Mesothelial cell of epicardium (in vitro differentiated cells): ENCODE measurements around the gene HACD2. TPM values are rescaled to one million over a fixed set of nuclear protein-coding genes. Genes with fewer than 3 reads are reported as not detected.

Experiments used
- DNase-seq, 2 experiments: peaks; one replicate each; pipeline ENCODE4 v3.0.0; 2021; ENCODE audit warnings: low spot score in 2 of 2; ENCODE audit not compliant: unreplicated experiment in 2 of 2
- H3K27ac Mint-ChIP-seq: 2 replicates; pipeline ENCODE4 v1.8.0; 2021; ENCODE audit warnings: mixed read lengths
- H3K27me3 Mint-ChIP-seq: 2 replicates; pipeline ENCODE4 v1.8.0; 2021; ENCODE audit warnings: low read depth, mixed read lengths
- H3K36me3 Mint-ChIP-seq: 2 replicates; pipeline ENCODE4 v1.8.0; 2021; ENCODE audit warnings: mixed read lengths
- H3K4me1 Mint-ChIP-seq: 2 replicates; pipeline ENCODE4 v1.8.0; 2021; ENCODE audit warnings: mixed read lengths
- H3K4me3 Mint-ChIP-seq: 2 replicates; pipeline ENCODE4 v1.8.0; 2021; ENCODE audit warnings: mild to moderate bottlenecking, moderate library complexity, mixed read lengths
- H3K9me3 Mint-ChIP-seq: 2 replicates; pipeline ENCODE4 v1.8.0; 2021; ENCODE audit warnings: mixed read lengths
- CTCF ChIP-seq: fragments of 200-600 bp; sonication (generic); IDR thresholded peaks from one replicate; pipeline ENCODE4 v1.5.0; 2021; ENCODE audit warnings: antibody characterized with exemption; ENCODE audit not compliant: unreplicated experiment
- total RNA-seq: library from RNA; stranded (reverse); gene quantifications from 3 replicates; pipeline ENCODE4 v1.2.1, GENCODE V29; 2021

Gene HACD2
- total RNA-seq, 1 donor from 2014 or later = 22.9 TPM

- H3K9me3 Mint-ChIP-seq = no peaks in the 10 kb centered on the region
- H3K4me1 Mint-ChIP-seq = peaks cover 1% of the 10 kb centered on the region
- H3K27ac Mint-ChIP-seq = no peak overlapping the region
- H3K27me3 Mint-ChIP-seq = peaks cover 73% of the 10 kb centered on the region
- TF ChIP-seq CTCF = no peak
- DNase-seq = no peak
- no peaks in the 10 kb centered on the region for H3K36me3 Mint-ChIP-seq
- H3K4me3 Mint-ChIP-seq = peak overlapping the region; percentile 31
Observed at GRCh38 chr3:123444744-123445143, 140.1 kb downstream of the HACD2 start.

GRCh38 chr3:123444023-123444422 is 140.8 kb downstream of the HACD2 start:
- H3K27me3 Mint-ChIP-seq = peaks cover 76% of the 10 kb centered on the region
- H3K4me1 Mint-ChIP-seq = peaks cover 1% of the 10 kb centered on the region
- no peak for TF ChIP-seq CTCF
- no peaks in the 10 kb centered on the region for H3K9me3 Mint-ChIP-seq
- H3K36me3 Mint-ChIP-seq = no peaks in the 10 kb centered on the region
- no peak for DNase-seq
- H3K27ac Mint-ChIP-seq = no peak overlapping the region
- no peak overlapping the region for H3K4me3 Mint-ChIP-seq

GRCh38 chr3:123442908-123443307 is 141.9 kb downstream of the HACD2 start:
- no peak for DNase-seq
- Mint-ChIP-seq H3K9me3 (no peaks in the 10 kb centered on the region), H3K4me1 (peaks cover 1% of the 10 kb centered on the region), H3K27me3 (peaks cover 82% of the 10 kb centered on the region), H3K36me3 (no peaks in the 10 kb centered on the region), H3K4me3 (no peak overlapping the region), H3K27ac (no peak overlapping the region)
- no peak for TF ChIP-seq CTCF

GRCh38 chr3:123442125-123442524 is 142.7 kb downstream of the HACD2 start:
- Mint-ChIP-seq H3K36me3 (no peaks in the 10 kb centered on the region), H3K27ac (no peak overlapping the region), H3K27me3 (peaks cover 82% of the 10 kb centered on the region), H3K4me3 (no peak overlapping the region), H3K9me3 (no peaks in the 10 kb centered on the region), H3K4me1 (peaks cover 1% of the 10 kb centered on the region)
- no peak for DNase-seq
- TF ChIP-seq CTCF = no peak

Other genes with a start within 250 kb of the HACD2 start
- 6.8 to 8.4 TPM (median 7.2 TPM) in 3 replicates for gene ADCY5, start 136.0 kb downstream of the HACD2 start, total RNA-seq